Neural cell (in vitro differentiated cells): ENCODE measurements around the gene SLC39A10. TPM values are rescaled to one million over a fixed set of nuclear protein-coding genes. Genes with fewer than 3 reads are reported as not detected.

Source experiments
- H2AFZ ChIP-seq: fragments of 200-600, 300-800 bp; sonication (generic), shearing (Covaris generic); 2 replicates; pipeline ENCODE4 v1.6.0; 2014; ENCODE audit warnings: low read depth, mild to moderate bottlenecking, antibody characterized with exemption, low read length, moderate library complexity
- H3F3A ChIP-seq: fragments of 200-600 bp; shearing (Covaris generic); 2 replicates; pipeline ENCODE4 v1.6.1; 2016; ENCODE audit warnings: mild to moderate bottlenecking, moderate library complexity, mixed read lengths, antibody characterized with exemption, low read length; ENCODE audit not compliant: insufficient read depth, poor library complexity, severe bottlenecking
- H3K27ac ChIP-seq: fragments of 200-600, 300-800 bp; sonication (generic), shearing (Covaris generic); 2 replicates; pipeline ENCODE4 v1.5.1; 2014; ENCODE audit warnings: mild to moderate bottlenecking, low read length, moderate library complexity
- H3K27me3 ChIP-seq: fragments of 300-800, 200-600 bp; sonication (generic), shearing (Covaris generic); 2 replicates; pipeline ENCODE4 v1.6.0; 2014; ENCODE audit warnings: mild to moderate bottlenecking, low read depth, low read length, moderate library complexity; ENCODE audit not compliant: insufficient read depth
- H3K36me3 ChIP-seq: fragments of 300-800, 200-600 bp; sonication (generic), shearing (Covaris generic); 2 replicates; pipeline ENCODE4 v1.5.1; 2014; ENCODE audit warnings: mild to moderate bottlenecking, antibody characterized with exemption, low read length, moderate library complexity; ENCODE audit not compliant: insufficient read depth
- H3K4me2 ChIP-seq: fragments of 300-800, 200-600 bp; sonication (generic), shearing (Covaris generic); 2 replicates; pipeline ENCODE4 v1.6.0; 2014; ENCODE audit warnings: mild to moderate bottlenecking, low read length
- H3K4me3 ChIP-seq: fragments of 300-800, 200-600 bp; sonication (generic), shearing (Covaris generic); 2 replicates; pipeline ENCODE4 v1.5.1; 2014; ENCODE audit warnings: mild to moderate bottlenecking, low read length, moderate library complexity
- H3K79me2 ChIP-seq: fragments of 200-600 bp; shearing (Covaris generic); replicated peaks from 2 replicates; pipeline ENCODE4 v1.6.0; 2014; ENCODE audit warnings: mild to moderate bottlenecking, low read length, moderate library complexity; ENCODE audit not compliant: insufficient read depth
- H3K9ac ChIP-seq: fragments of 300-800, 200-600 bp; sonication (generic), shearing (Covaris generic); 2 replicates; pipeline ENCODE4 v1.6.1; 2016; ENCODE audit warnings: mild to moderate bottlenecking, low read length, mixed read lengths
- H3K9me2 ChIP-seq: fragments of 200-600 bp; shearing (Covaris generic); 2 replicates; pipeline ENCODE4 v1.6.1; 2016; ENCODE audit warnings: mild to moderate bottlenecking, low read length, mixed read lengths; ENCODE audit not compliant: insufficient read depth
- H3K9me3 ChIP-seq: fragments of 200-600, 300-800 bp; sonication (generic), shearing (Covaris generic); 2 replicates; pipeline ENCODE4 v1.6.1; 2016; ENCODE audit warnings: mild to moderate bottlenecking, mixed run types, low read length, moderate library complexity, mixed read lengths
- H4K20me1 ChIP-seq: fragments of 200-600 bp; shearing (Covaris generic); 2 replicates; pipeline ENCODE4 v1.6.1; 2016; ENCODE audit warnings: mild to moderate bottlenecking, mixed run types; ENCODE audit not compliant: insufficient read depth
- EP300 ChIP-seq: fragments of 450-650 bp; conservative IDR thresholded peaks from 2 replicates; pipeline ENCODE4 v1.6.1; 2014; ENCODE audit warnings: antibody characterized with exemption, mild to moderate bottlenecking, moderate library complexity; ENCODE audit not compliant: poor library complexity, severe bottlenecking
- EZH2 ChIP-seq: fragments of 200-600, 300-800 bp; shearing (Covaris generic), sonication (generic); IDR thresholded peaks from 2 replicates; pipeline ENCODE4 v1.6.1; 2014; ENCODE audit warnings: antibody characterized with exemption, low read length, borderline replicate concordance, mild to moderate bottlenecking; ENCODE audit not compliant: insufficient read depth, poor library complexity, severe bottlenecking
- MXI1 ChIP-seq: fragments of 450-650 bp; conservative IDR thresholded peaks from 2 replicates; pipeline ENCODE4 v1.6.1; 2014; ENCODE audit warnings: antibody characterized with exemption, mild to moderate bottlenecking; ENCODE audit not compliant: poor library complexity, severe bottlenecking
- POLR2AphosphoS5 ChIP-seq: IDR thresholded peaks from 2 replicates; pipeline ENCODE4 v1.6.1; 2012
- RAD21 ChIP-seq: fragments of 450-650 bp; conservative IDR thresholded peaks from 2 replicates; pipeline ENCODE4 v1.6.1; 2014; ENCODE audit warnings: antibody characterized with exemption, mild to moderate bottlenecking, moderate library complexity
- SMC3 ChIP-seq: fragments of 450-650 bp; conservative IDR thresholded peaks from 2 replicates; pipeline ENCODE4 v1.6.1; 2014; ENCODE audit warnings: antibody characterized with exemption, mild to moderate bottlenecking, moderate library complexity; ENCODE audit not compliant: poor library complexity
- TAF1 ChIP-seq: IDR thresholded peaks from 2 replicates; pipeline ENCODE4 v1.6.1; 2012; ENCODE audit warnings: low read depth
- polyA plus RNA-seq: library from polyadenylated mRNA; depleted of rRNA; stranded (reverse); fragments of >200 nt; gene quantifications from 2 replicates; pipeline ENCODE4 v1.2.3, GENCODE V29; 2014
- TF ChIP-seq, protein P1 (sequence below): fragments of 450-650 bp; IDR thresholded peaks from 2 replicates; pipeline ENCODE4 v1.5.1; 2014; ENCODE audit warnings: antibody characterized with exemption, mild to moderate bottlenecking, moderate library complexity; ENCODE audit not compliant: poor library complexity, severe bottlenecking
- TF ChIP-seq, protein P2 (sequence below): IDR thresholded peaks from 2 replicates; pipeline ENCODE4 v1.6.1; 2012; ENCODE audit warnings: borderline replicate concordance

Gene SLC39A10
- polyA plus RNA-seq, 1 donor from 2014 or later, result 71.7 TPM

DNA sequence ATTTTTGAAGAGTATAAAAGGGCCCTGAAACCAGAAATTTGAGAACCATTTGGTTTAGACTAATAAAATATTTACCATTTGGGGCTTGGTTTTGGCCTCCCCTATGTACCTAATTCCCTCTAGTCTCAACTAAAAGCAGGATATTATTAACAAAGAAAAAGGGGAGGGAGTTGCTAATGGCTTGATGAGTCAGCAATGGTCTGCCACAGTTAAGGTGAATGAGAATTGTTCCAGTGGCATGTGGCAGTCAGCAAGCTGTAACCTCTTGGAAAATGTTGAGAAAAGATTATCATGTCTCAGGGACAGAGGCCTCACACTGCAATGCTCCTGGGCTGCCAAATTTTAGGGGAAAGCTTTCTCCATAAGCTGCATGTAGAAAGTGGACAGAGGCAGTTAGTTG is 20.1 kb upstream of the SLC39A10 start:
- Histone ChIP-seq H3K79me2 (no peaks in the 10 kb centered on the region), H3K9me2 (no peaks in the 10 kb centered on the region), H2AFZ (no peak overlapping the region)

DNA sequence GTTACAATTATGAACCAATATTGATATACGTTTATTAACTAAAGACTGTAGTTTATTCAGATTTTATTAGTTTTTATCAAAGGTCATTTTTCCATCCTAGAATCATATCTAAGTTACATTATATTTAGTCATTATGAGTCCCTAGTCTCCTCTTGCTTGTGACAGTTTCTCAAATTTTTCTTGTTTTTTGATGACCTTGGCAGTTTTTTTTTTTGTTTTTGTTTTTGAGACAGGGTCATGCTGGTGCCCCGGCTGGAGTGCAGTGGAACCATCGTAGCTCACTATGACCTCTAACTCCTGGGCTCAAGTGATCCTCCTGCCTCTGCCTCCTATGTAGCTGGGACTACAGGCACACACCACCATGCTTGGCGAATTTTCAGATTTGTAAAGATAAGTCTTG is 18.3 kb upstream of the SLC39A10 start:
- no peaks in the 10 kb centered on the region for H3F3A ChIP-seq
- no peaks in the 10 kb centered on the region for H3K27me3 ChIP-seq
- H3K36me3 ChIP-seq, result no peaks in the 10 kb centered on the region
- no peaks in the 10 kb centered on the region for H4K20me1 ChIP-seq
- no peak overlapping the region for H3K4me2 ChIP-seq
- H3K27ac ChIP-seq, result no peak overlapping the region
- H3K9ac ChIP-seq, result no peak overlapping the region
- H3K9me3 ChIP-seq, result no peaks in the 10 kb centered on the region
- H3K4me3 ChIP-seq, result no peak overlapping the region
- H2AFZ ChIP-seq, result no peak overlapping the region
- no peaks in the 10 kb centered on the region for H3K9me2 ChIP-seq
- no peaks in the 10 kb centered on the region for H3K79me2 ChIP-seq
- TF ChIP-seq RAD21 (no peak), POLR2AphosphoS5 (no peak), MXI1 (no peak), EZH2 (no peak)
- TF ChIP-seq, protein P1, sequence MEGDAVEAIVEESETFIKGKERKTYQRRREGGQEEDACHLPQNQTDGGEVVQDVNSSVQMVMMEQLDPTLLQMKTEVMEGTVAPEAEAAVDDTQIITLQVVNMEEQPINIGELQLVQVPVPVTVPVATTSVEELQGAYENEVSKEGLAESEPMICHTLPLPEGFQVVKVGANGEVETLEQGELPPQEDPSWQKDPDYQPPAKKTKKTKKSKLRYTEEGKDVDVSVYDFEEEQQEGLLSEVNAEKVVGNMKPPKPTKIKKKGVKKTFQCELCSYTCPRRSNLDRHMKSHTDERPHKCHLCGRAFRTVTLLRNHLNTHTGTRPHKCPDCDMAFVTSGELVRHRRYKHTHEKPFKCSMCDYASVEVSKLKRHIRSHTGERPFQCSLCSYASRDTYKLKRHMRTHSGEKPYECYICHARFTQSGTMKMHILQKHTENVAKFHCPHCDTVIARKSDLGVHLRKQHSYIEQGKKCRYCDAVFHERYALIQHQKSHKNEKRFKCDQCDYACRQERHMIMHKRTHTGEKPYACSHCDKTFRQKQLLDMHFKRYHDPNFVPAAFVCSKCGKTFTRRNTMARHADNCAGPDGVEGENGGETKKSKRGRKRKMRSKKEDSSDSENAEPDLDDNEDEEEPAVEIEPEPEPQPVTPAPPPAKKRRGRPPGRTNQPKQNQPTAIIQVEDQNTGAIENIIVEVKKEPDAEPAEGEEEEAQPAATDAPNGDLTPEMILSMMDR, result no peak
- TF ChIP-seq, protein P2, sequence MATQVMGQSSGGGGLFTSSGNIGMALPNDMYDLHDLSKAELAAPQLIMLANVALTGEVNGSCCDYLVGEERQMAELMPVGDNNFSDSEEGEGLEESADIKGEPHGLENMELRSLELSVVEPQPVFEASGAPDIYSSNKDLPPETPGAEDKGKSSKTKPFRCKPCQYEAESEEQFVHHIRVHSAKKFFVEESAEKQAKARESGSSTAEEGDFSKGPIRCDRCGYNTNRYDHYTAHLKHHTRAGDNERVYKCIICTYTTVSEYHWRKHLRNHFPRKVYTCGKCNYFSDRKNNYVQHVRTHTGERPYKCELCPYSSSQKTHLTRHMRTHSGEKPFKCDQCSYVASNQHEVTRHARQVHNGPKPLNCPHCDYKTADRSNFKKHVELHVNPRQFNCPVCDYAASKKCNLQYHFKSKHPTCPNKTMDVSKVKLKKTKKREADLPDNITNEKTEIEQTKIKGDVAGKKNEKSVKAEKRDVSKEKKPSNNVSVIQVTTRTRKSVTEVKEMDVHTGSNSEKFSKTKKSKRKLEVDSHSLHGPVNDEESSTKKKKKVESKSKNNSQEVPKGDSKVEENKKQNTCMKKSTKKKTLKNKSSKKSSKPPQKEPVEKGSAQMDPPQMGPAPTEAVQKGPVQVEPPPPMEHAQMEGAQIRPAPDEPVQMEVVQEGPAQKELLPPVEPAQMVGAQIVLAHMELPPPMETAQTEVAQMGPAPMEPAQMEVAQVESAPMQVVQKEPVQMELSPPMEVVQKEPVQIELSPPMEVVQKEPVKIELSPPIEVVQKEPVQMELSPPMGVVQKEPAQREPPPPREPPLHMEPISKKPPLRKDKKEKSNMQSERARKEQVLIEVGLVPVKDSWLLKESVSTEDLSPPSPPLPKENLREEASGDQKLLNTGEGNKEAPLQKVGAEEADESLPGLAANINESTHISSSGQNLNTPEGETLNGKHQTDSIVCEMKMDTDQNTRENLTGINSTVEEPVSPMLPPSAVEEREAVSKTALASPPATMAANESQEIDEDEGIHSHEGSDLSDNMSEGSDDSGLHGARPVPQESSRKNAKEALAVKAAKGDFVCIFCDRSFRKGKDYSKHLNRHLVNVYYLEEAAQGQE, result no peak

More for the DNA sequence above, 20.1 kb upstream of the SLC39A10 start:
- no peaks in the 10 kb centered on the region for H3K36me3 ChIP-seq
- TF ChIP-seq, protein P2, result no peak
- TF ChIP-seq TAF1 (no peak), SMC3 (no peak), EP300 (no peak), MXI1 (no peak), RAD21 (no peak), EZH2 (no peak), POLR2AphosphoS5 (no peak)
- TF ChIP-seq, protein P1, result no peak
- H3K9me3 ChIP-seq, result no peaks in the 10 kb centered on the region
- H3K27ac ChIP-seq, result no peak overlapping the region
- H3K4me3 ChIP-seq, result no peak overlapping the region
- no peak overlapping the region for H3K4me2 ChIP-seq
- H3K27me3 ChIP-seq, result no peaks in the 10 kb centered on the region
- no peaks in the 10 kb centered on the region for H3F3A ChIP-seq
- H4K20me1 ChIP-seq, result no peaks in the 10 kb centered on the region
- no peak overlapping the region for H3K9ac ChIP-seq
